GM10248 (cell line): Measurements from ENCODE around the gene PRR14.
A peak's percentile ranks its signal among the peaks of the same experiment; 100 is the strongest.
"Not testable (repeated sequence)": the region's sequence is repeated elsewhere in the genome, so short reads cannot be mapped to it uniquely, and the experiment has no call there.

Source experiments
- CTCF ChIA-PET: fragments of 300-600 bp; sonication (Branson Sonifier 250); formaldehyde crosslinking; extraction: SDS; loops from one replicate; lab custom pipeline; 2021; ENCODE audit warnings: antibody characterized with exemption; lab: Yijun Ruan, JAX
- POLR2A ChIA-PET: fragments of 350-650 bp; sonication (Branson Sonifier 250); formaldehyde crosslinking; extraction: SDS; loops from one replicate; lab custom pipeline; 2020; ENCODE audit warnings: antibody characterized with exemption; lab: Yijun Ruan, JAX
- DNase-seq: peaks from one replicate; pipeline ENCODE4 v3.0.0; 2012; ENCODE audit errors: extremely low spot score
- TF ChIP-seq, protein P1 (sequence below): IDR thresholded peaks from 2 replicates; pipeline ENCODE4 v1.5.1; 2012; ENCODE audit warnings: mild to moderate bottlenecking, low read depth; ENCODE audit errors: extremely low read depth, missing control alignments, control extremely low read depth

The PRR14 gene

DNA sequence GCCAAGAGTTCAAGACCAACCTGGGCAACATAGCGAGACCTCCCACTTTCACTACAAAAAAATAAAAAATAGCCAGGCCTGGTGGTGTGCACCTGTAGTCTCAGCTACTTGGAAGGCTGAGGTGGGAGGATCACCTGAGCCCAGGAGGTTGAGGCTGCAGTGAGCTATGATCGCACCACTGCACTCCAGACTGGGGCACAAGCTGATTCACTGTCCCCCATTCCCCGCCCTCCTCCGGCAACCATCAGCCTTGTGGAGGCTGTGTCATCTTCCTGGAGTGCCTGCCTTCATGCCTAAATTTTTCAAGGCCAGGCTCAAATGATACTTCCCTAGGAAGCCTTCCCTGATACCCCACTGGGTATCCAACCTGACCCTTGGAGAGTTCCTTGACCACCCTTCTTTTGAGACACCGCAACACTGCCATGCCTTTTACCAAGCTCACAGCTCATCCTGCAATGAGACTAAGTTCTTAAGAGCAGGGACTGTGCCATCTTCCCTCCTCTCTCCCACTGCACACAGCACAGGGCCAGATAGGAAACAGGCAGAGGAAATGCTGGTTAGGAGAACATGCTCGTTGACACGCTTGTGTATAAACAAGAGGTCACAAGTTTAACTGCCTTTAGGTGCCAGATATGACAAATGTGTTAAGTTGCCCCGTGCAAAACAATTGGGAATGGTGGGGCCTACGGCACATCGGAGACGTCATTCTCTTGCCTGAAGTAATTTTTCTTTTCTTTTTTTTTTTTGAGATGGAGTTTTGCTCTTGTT is 44.4 kb downstream of the PRR14 start:
- TF ChIP-seq, protein P1, sequence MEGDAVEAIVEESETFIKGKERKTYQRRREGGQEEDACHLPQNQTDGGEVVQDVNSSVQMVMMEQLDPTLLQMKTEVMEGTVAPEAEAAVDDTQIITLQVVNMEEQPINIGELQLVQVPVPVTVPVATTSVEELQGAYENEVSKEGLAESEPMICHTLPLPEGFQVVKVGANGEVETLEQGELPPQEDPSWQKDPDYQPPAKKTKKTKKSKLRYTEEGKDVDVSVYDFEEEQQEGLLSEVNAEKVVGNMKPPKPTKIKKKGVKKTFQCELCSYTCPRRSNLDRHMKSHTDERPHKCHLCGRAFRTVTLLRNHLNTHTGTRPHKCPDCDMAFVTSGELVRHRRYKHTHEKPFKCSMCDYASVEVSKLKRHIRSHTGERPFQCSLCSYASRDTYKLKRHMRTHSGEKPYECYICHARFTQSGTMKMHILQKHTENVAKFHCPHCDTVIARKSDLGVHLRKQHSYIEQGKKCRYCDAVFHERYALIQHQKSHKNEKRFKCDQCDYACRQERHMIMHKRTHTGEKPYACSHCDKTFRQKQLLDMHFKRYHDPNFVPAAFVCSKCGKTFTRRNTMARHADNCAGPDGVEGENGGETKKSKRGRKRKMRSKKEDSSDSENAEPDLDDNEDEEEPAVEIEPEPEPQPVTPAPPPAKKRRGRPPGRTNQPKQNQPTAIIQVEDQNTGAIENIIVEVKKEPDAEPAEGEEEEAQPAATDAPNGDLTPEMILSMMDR, result no peak
- ChIA-PET POLR2A (no interaction called here), CTCF (interaction anchor here (0.6 to 7.0 kb wide), 21 partner anchors 10 to 603 kb away, joined by 3 to 64 read pairs (median 6); partner anchors contain the start of genes FBRS, PRR14 and TBX6)
- no peak for DNase-seq

DNA sequence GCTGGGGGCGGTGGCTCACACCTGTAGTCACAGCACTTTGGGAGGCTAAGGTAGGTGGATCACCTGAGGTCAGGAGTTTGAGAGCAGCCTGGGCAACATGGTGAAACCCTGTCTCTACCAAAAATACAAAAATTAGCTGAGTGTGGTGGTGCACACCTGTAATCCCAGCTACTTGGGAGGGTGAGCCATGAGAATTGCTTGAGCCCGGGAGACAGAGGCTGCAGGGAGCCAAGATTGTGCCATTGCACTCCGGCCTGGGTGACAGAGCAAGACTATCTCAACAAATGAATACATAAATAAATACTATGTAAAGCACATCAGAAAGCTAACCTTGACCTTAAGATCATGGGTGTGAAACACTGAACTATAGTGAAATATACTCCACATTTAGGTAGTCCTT is 45.9 kb downstream of the PRR14 start:
- not testable (repeated sequence) for DNase-seq
- ChIA-PET POLR2A (interaction anchor here (0.7 to 1.7 kb wide), 2 partner anchors 37 to 604 kb away, joined by 5 to 7 read pairs; no protein-coding TSS in a partner anchor), CTCF (interaction anchor here (1.0 to 7.0 kb wide), 11 partner anchors 11 to 247 kb away, joined by 3 to 64 read pairs (median 5); partner anchors contain the start of genes FBRS and PRR14)

DNA sequence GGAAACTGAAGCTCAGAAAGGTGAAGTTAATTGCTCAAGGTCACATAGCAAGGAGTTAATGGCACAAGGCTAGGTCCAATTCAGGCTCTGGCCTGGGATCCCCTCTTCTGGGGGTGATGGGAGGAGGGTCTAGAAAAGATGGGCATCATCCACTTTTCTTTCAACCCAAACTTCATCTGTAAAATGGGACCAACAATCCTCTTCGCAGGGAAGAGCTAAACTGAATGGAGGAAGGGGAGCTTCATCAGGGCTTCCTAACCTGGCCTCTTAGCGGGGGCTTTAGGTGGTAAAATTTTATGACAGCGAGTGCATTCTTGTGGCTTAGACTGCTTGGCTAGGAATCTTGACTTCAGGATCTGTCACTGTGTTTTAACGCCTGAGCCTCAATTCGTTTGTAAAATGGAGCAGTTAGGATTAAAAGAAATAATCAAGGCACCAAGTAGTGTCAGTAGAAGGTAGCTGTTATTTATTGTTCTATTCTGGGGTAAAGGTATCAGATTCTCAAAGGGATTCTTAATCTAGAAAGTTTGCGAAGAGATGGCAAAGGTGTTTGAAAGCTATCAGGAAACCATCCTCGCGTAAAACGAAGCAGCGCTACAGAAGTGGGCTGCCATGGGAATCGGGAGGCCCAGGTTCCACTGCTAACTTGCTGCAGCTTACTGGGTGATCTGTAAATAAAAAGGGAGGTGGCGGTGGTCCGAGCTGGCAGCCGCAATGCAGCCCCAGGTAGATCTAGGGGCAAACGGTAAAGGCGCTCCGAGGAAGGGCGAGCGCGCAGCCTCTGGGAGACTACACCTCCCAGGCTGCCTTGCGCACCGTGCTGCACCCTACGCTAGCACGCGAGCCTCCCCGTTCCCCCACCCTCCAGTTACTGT is 46.7 kb downstream of the PRR14 start:
- CTCF ChIA-PET, result interaction anchor here (1.0 to 7.0 kb wide), 11 partner anchors 12 to 248 kb away, joined by 3 to 64 read pairs (median 5); partner anchors contain the start of genes FBRS and PRR14

DNA sequence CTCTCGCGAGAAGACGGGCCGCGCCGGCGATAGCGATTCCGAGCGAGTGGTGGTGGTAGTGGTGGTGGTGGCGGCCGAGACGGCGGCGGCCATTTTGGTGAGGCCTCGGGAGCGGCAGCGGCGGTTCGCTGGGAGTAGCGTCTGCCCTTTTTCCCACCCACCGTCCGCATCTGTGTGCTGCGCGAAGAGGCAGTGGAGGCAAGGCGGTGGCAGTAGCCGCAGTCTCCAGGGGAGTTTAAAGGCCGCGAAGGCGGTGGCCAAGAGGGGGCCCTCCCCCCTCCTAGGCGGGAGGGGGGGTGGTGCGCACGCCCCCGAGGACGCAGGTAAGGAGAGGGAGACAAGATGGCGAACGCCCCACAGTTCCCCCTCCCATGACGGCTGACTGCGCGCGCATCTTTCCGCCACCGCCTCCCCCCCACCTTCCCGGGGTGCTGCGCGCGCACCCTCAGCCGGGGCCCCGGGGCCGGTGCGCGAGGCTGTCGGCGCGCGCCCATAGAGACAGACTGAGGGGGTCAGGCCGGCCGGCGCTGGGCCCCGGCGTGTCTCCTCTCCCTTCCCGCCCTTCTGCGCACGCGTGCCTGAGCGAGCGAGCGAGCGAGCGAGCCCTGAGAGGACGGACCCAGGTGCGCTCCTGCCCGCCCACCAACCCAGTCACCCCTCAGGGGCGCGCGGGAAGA is 47.5 kb downstream of the PRR14 start:
- POLR2A ChIA-PET, result interaction anchor here (0.6 to 0.7 kb wide), 2 partner anchors 11 to 47 kb away, joined by 3 to 4 read pairs; no protein-coding TSS in a partner anchor
- CTCF ChIA-PET, result interaction anchor here (1.3 to 7.0 kb wide), 3 partner anchors 14 to 48 kb away, joined by 3 to 64 read pairs (median 9); partner anchors contain the start of genes FBRS and PRR14
- peak; percentile 98 for DNase-seq
- TF ChIP-seq, protein P1, result no peak

More for the DNA sequence above, 46.7 kb downstream of the PRR14 start:
- peak; percentile 95 for DNase-seq
- POLR2A ChIA-PET, result interaction anchor here (0.7 to 1.7 kb wide), 2 partner anchors 12 to 38 kb away, joined by 3 to 7 read pairs; no protein-coding TSS in a partner anchor
- TF ChIP-seq, protein P1, result no peak

DNA sequence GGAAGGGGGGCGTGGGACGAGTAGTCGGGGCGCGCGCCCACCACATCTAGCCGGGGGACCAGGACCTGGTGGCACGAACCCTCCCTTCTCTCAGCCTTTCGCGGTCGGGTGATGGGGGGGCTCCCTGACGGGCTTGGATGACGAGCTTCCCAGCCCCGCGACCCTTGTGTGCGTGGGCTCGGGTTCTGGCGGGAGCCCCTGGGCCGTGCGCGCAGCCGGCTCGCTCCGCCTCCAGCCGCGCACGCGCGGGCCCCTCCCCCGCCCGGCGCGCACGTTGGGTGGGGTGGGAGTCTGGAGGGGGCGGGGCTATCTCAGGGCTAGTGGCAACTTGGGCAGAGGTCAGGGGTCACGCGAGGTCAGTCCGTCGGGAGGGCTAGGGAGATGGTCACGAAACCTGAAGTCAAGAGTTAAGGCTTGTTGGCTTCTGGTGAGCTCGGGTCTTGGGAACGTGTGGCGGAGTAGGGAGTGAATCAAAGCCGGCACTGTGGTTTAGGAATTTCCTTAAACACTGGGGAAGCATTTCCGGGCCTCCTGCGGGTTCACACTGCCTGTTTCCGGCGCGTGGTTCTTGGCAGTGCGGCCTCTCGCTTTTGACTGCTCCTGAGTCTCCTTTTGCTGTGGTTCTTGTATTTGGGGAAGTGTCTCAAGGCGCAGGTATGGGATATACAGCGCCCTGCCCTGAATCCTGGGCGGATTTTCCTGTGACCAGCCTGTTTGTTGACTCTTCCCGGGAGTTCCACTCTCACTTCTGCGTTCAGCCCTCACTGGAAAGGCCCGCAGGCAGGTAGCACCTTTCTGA is 48.3 kb downstream of the PRR14 start, which contains the start of gene SRCAP:
Gene SRCAP (plus strand): TSS at position 356 of the 799 bp plus-strand sequence. CDS start 1,654 bp downstream, outside the sequence.
- DNase-seq, result peak; percentile 92
- ChIA-PET CTCF (interaction anchor here (1.3 kb wide), 1 partner anchor 13 kb away, joined by 3 read pairs; no protein-coding TSS in a partner anchor), POLR2A (interaction anchor here (0.6 to 0.9 kb wide), 2 partner anchors 40 to 47 kb away, joined by 3 to 4 read pairs; no protein-coding TSS in a partner anchor)
- TF ChIP-seq, protein P1, result no peak
